ENCODE measurements around the gene SLC26A1. TPM values are rescaled to one million over a fixed set of nuclear protein-coding genes. Genes with fewer than 3 reads are reported as not detected.
"Not testable (repeated sequence)": the region's sequence is repeated elsewhere in the genome, so short reads cannot be mapped to it uniquely, and the experiment has no call there.

Gene SLC26A1
- total RNA-seq, 1 experiment from 2014 or later: 0.68 TPM

- Mint-ChIP-seq H3K27ac (ENCODE audit: unreplicated experiment) (no peak overlapping the region), H3K27me3 (ENCODE audit: unreplicated experiment) (no peaks in the 10 kb centered on the region), H3K4me1 (ENCODE audit: low read depth, unreplicated experiment) (peaks cover 8% of the 10 kb centered on the region), H3K36me3 (ENCODE audit: insufficient read depth, unreplicated experiment) (peaks cover 13% of the 10 kb centered on the region), H3K4me3 (ENCODE audit: low read depth, unreplicated experiment) (no peak overlapping the region), H3K9me3 (ENCODE audit: low read depth, unreplicated experiment) (no peaks in the 10 kb centered on the region)
- TF ChIP-seq, protein P1, sequence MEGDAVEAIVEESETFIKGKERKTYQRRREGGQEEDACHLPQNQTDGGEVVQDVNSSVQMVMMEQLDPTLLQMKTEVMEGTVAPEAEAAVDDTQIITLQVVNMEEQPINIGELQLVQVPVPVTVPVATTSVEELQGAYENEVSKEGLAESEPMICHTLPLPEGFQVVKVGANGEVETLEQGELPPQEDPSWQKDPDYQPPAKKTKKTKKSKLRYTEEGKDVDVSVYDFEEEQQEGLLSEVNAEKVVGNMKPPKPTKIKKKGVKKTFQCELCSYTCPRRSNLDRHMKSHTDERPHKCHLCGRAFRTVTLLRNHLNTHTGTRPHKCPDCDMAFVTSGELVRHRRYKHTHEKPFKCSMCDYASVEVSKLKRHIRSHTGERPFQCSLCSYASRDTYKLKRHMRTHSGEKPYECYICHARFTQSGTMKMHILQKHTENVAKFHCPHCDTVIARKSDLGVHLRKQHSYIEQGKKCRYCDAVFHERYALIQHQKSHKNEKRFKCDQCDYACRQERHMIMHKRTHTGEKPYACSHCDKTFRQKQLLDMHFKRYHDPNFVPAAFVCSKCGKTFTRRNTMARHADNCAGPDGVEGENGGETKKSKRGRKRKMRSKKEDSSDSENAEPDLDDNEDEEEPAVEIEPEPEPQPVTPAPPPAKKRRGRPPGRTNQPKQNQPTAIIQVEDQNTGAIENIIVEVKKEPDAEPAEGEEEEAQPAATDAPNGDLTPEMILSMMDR (IDR thresholded peaks at IDR 0.05; ENCODE audit: unreplicated experiment): no peak
- no TSS peak for BruUV-seq (replicated peaks)
- CTCF ChIA-PET: no interaction called here
- intact Hi-C loops (cut with micrococcal nuclease; ENCODE audit: unreplicated experiment): no loop called here
- no peak for DNase-seq
Measured at GRCh38 chr4:982814-983213, 10.4 kb downstream of the SLC26A1 start.

DNA sequence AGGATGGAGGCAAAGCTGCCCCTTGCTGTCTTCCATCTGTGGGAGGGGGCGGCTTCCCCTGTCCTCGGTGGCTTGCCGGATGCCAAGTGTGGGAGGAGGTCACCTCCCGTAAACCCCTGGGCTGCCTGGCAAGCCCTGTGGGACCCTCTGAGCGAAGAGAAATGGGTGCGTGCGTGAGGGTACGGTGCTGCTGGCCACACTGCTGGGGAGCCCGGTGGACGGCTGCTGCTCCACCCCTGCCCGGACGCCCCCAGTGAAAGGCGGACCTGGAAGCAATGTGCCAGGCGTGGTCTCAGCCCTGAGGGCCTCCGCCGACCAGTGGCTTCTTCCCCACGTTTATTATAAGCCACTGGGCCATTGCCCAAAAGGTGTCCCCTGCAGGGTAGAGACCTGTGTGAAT lies 10.9 kb downstream of the SLC26A1 start:
- no peak for DNase-seq
- TF ChIP-seq, protein P1 (IDR thresholded peaks at IDR 0.05; ENCODE audit: unreplicated experiment): no peak
- H3K4me3 Mint-ChIP-seq (ENCODE audit: low read depth, unreplicated experiment): no peak overlapping the region
- H3K9me3 Mint-ChIP-seq (ENCODE audit: low read depth, unreplicated experiment): no peaks in the 10 kb centered on the region
- H3K27ac Mint-ChIP-seq (ENCODE audit: unreplicated experiment): no peak overlapping the region
- CTCF ChIA-PET: no interaction called here
- no TSS peak for BruUV-seq (replicated peaks)
- intact Hi-C loops (cut with micrococcal nuclease; ENCODE audit: unreplicated experiment): no loop called here
- no peaks in the 10 kb centered on the region for H3K27me3 Mint-ChIP-seq (ENCODE audit: unreplicated experiment)
- peaks cover 8% of the 10 kb centered on the region for H3K4me1 Mint-ChIP-seq (ENCODE audit: low read depth, unreplicated experiment)
- H3K36me3 Mint-ChIP-seq (ENCODE audit: insufficient read depth, unreplicated experiment): peaks cover 8% of the 10 kb centered on the region

- H3K4me1 Mint-ChIP-seq (ENCODE audit: low read depth, unreplicated experiment): peaks cover 7% of the 10 kb centered on the region
- no peaks in the 10 kb centered on the region for H3K9me3 Mint-ChIP-seq (ENCODE audit: low read depth, unreplicated experiment)
- CTCF ChIA-PET: no interaction called here
- no peak overlapping the region for H3K4me3 Mint-ChIP-seq (ENCODE audit: low read depth, unreplicated experiment)
- no peak for DNase-seq
- no peaks in the 10 kb centered on the region for H3K27me3 Mint-ChIP-seq (ENCODE audit: unreplicated experiment)
- H3K36me3 Mint-ChIP-seq (ENCODE audit: insufficient read depth, unreplicated experiment): no peaks in the 10 kb centered on the region
- intact Hi-C loops (cut with micrococcal nuclease; ENCODE audit: unreplicated experiment): no loop called here
- no TSS peak for BruUV-seq (replicated peaks)
- no peak overlapping the region for H3K27ac Mint-ChIP-seq (ENCODE audit: unreplicated experiment)
- TF ChIP-seq, protein P1 (IDR thresholded peaks at IDR 0.05; ENCODE audit: unreplicated experiment): no peak
Measured at GRCh38 chr4:978957-979701, 14.1 kb downstream of the SLC26A1 start.

DNA sequence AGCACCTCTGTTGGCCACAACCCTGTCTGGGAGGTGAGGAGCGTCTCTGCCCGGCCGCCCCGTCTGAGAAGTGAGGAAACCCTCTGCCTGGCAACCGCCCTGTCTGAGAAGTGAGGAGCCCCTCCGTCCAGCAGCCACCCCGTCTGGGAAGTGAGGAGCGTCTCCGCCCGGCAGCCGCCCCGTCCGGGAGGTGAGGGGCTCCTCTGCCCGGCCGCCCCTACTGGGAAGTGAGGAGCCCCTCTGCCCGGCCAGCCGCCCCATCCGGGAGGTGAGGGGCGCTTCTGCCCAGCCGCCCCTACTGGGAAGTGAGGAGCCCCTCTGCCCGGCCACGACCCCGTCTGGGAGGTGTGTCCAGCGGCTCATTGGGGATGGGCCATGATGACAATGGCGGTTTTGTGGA lies 17.2 kb downstream of the SLC26A1 start:
- intact Hi-C loops (cut with micrococcal nuclease; ENCODE audit: unreplicated experiment); H3K27me3 Mint-ChIP-seq (ENCODE audit: unreplicated experiment); DNase-seq; H3K27ac Mint-ChIP-seq (ENCODE audit: unreplicated experiment); CTCF ChIA-PET; H3K9me3 Mint-ChIP-seq (ENCODE audit: low read depth, unreplicated experiment); H3K4me3 Mint-ChIP-seq (ENCODE audit: low read depth, unreplicated experiment); H3K36me3 Mint-ChIP-seq (ENCODE audit: insufficient read depth, unreplicated experiment); H3K4me1 Mint-ChIP-seq (ENCODE audit: low read depth, unreplicated experiment); BruUV-seq (replicated peaks): not testable (repeated sequence)

DNA sequence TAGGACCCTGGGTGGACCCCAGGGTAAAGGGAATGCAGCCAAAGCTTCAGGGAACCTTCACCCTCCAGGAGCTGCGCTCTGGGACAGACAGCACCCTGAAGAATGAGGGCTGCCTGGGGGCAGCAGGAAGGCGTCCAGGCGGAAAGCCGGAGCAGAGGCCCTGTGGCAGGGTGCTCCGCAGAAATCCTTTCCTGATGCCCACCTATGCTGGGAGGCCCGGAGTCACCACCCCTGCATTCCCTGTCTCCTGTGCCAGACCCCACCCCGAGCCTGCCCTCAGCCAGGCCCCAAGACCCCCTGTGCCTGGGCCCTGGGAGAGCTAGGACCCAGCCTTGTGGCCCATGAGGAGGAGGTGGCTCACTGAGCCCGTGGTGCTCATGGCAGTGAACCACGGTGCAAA lies 18.5 kb downstream of the SLC26A1 start:
- CTCF ChIA-PET: no interaction called here
- no peaks in the 10 kb centered on the region for H3K27me3 Mint-ChIP-seq (ENCODE audit: unreplicated experiment)
- no peak for DNase-seq
- H3K36me3 Mint-ChIP-seq (ENCODE audit: insufficient read depth, unreplicated experiment): peaks cover 4% of the 10 kb centered on the region
- no peak overlapping the region for H3K27ac Mint-ChIP-seq (ENCODE audit: unreplicated experiment)
- BruUV-seq (replicated peaks): no TSS peak
- TF ChIP-seq, protein P1 (IDR thresholded peaks at IDR 0.05; ENCODE audit: unreplicated experiment): no peak
- no peak overlapping the region for H3K4me3 Mint-ChIP-seq (ENCODE audit: low read depth, unreplicated experiment)
- peaks cover 14% of the 10 kb centered on the region for H3K4me1 Mint-ChIP-seq (ENCODE audit: low read depth, unreplicated experiment)
- H3K9me3 Mint-ChIP-seq (ENCODE audit: low read depth, unreplicated experiment): no peaks in the 10 kb centered on the region
- intact Hi-C loops (cut with micrococcal nuclease; ENCODE audit: unreplicated experiment): no loop called here

Measured in Calu3 (cell line).